CD14-positive monocyte (primary cell): ENCODE results near the gene UBAP1L. TPM values are rescaled to one million over a fixed set of nuclear protein-coding genes. Genes with fewer than 3 reads are reported as not detected.

Experiments used
- DNase-seq, 3 donors: peaks; one replicate each; pipeline ENCODE4 v3.0.0-alpha.2; 2011 to 2022
- H2AFZ ChIP-seq: 2 replicates; pipeline ENCODE4 v1.6.0; 2012; ENCODE audit warnings: mild to moderate bottlenecking, low read depth, low read length, inconsistent platforms; ENCODE audit not compliant: insufficient read depth, poor library complexity, severe bottlenecking
- H3K27ac ChIP-seq, 2 donors: 1 replicate in 1 of 2; 2 replicates in 1 of 2; pipeline ENCODE4 v1.5.1; 2012 to 2013; ENCODE audit warnings: low read length in 2 of 2, control low read depth in 1 of 2, inconsistent platforms in 1 of 2, low read depth in 1 of 2, mild to moderate bottlenecking in 1 of 2
- H3K27me3 ChIP-seq, 2 donors: one replicate each; pipeline versions ENCODE4 v1.6.0 to v1.6.1; 2011 to 2013; ENCODE audit warnings: low read length in 2 of 2; ENCODE audit not compliant: control insufficient read depth in 2 of 2, insufficient read depth in 2 of 2
- H3K36me3 ChIP-seq, 2 donors: replicated peaks in 1 of 2; 1 replicate in 1 of 2; 2 replicates in 1 of 2; pipeline versions ENCODE4 v1.5.1 to v1.6.1; 2012 to 2013; ENCODE audit warnings: low read length in 2 of 2, control low read depth in 1 of 2, inconsistent platforms in 1 of 2, mild to moderate bottlenecking in 1 of 2; ENCODE audit not compliant: insufficient read depth in 2 of 2, control insufficient read depth in 1 of 2
- H3K4me1 ChIP-seq, 2 donors: 1 replicate in 1 of 2; 2 replicates in 1 of 2; pipeline versions ENCODE4 v1.5.1 to v1.6.1; 2012 to 2013; ENCODE audit warnings: low read length in 2 of 2, control low read depth in 1 of 2, inconsistent platforms in 1 of 2, mild to moderate bottlenecking in 1 of 2, moderate library complexity in 1 of 2; ENCODE audit not compliant: insufficient read depth in 2 of 2, control insufficient read depth in 1 of 2
- H3K4me2 ChIP-seq: replicated peaks from 2 replicates; pipeline ENCODE3; 2012; ENCODE audit warnings: low read length, moderate library complexity, mild to moderate bottlenecking; ENCODE audit not compliant: poor library complexity, severe bottlenecking; ENCODE audit errors: extremely low read depth
- H3K4me3 ChIP-seq, 3 experiments: fragments of 200-600 bp in 1 of 3; sonication (generic) in 1 of 3; replicated peaks in 1 of 3; 1 replicate in 2 of 3; 2 replicates in 1 of 3; pipeline ENCODE4 v1.5.1; 2011 to 2013; ENCODE audit warnings: low read length in 3 of 3, mild to moderate bottlenecking in 3 of 3, control low read depth in 2 of 3, low read depth in 2 of 3, inconsistent platforms in 1 of 3, moderate library complexity in 1 of 3
- H3K79me2 ChIP-seq: 2 replicates; pipeline ENCODE4 v1.6.0; 2012; ENCODE audit warnings: mild to moderate bottlenecking, control low read depth, inconsistent platforms, low read length, moderate library complexity; ENCODE audit not compliant: insufficient read depth
- H3K9ac ChIP-seq: 2 replicates; pipeline ENCODE4 v1.6.0; 2017; ENCODE audit warnings: low read length, mild to moderate bottlenecking; ENCODE audit not compliant: insufficient read depth, poor library complexity, severe bottlenecking
- H3K9me3 ChIP-seq, 2 donors: replicated peaks in 1 of 2; 1 replicate in 1 of 2; 2 replicates in 1 of 2; pipeline versions ENCODE4 v1.5.1 to v1.6.1; 2012 to 2013; ENCODE audit warnings: low read length in 2 of 2, control low read depth in 1 of 2; ENCODE audit not compliant: control insufficient read depth in 1 of 2, insufficient read depth in 1 of 2
- H4K20me1 ChIP-seq: 2 replicates; pipeline ENCODE4 v1.6.0; 2012; ENCODE audit warnings: mild to moderate bottlenecking, low read length, control low read depth, moderate library complexity; ENCODE audit not compliant: insufficient read depth
- H3K27ac Mint-ChIP-seq, 7 donors: one replicate each; pipeline ENCODE4 v1.8.0; 2020; ENCODE audit warnings: mild to moderate bottlenecking in 7 of 7, mixed read lengths in 7 of 7, moderate library complexity in 6 of 7, inconsistent platforms in 2 of 7
- H3K27me3 Mint-ChIP-seq, 3 donors: one replicate each; pipeline ENCODE4 v1.8.0; 2021 to 2022; ENCODE audit warnings: low read depth in 3 of 3, mild to moderate bottlenecking in 3 of 3, mixed read lengths in 3 of 3, moderate library complexity in 3 of 3, inconsistent platforms in 1 of 3
- H3K36me3 Mint-ChIP-seq, 2 donors: one replicate each; pipeline ENCODE4 v1.8.0; 2020; ENCODE audit warnings: mixed read lengths in 2 of 2, inconsistent platforms in 1 of 2, mild to moderate bottlenecking in 1 of 2
- H3K4me1 Mint-ChIP-seq: one replicate; pipeline ENCODE4 v1.8.0; 2020; ENCODE audit warnings: mild to moderate bottlenecking, mixed read lengths
- H3K4me3 Mint-ChIP-seq, 2 donors: one replicate each; pipeline ENCODE4 v1.8.0; 2020; ENCODE audit warnings: mild to moderate bottlenecking in 2 of 2, mixed read lengths in 2 of 2, moderate library complexity in 1 of 2
- H3K9me3 Mint-ChIP-seq, 7 donors: one replicate each; pipeline ENCODE4 v1.8.0; 2020 to 2022; ENCODE audit warnings: mixed read lengths in 7 of 7, mild to moderate bottlenecking in 6 of 7, moderate library complexity in 6 of 7, inconsistent platforms in 2 of 7
- CTCF ChIP-seq: fragments of 200-600 bp; IDR thresholded peaks from one replicate; pipeline ENCODE4 v1.8.0; 2022; ENCODE audit warnings: antibody characterized with exemption, mild to moderate bottlenecking
- whole genome bisulfite sequencing: methylation state at CpG from one replicate; pipeline ENCODE4 v1.1.5; 2013; ENCODE audit warnings: missing lambda C conversion rate; ENCODE audit not compliant: insufficient coverage; 5-methylcytosine and 5-hydroxymethylcytosine counted together
- intact Hi-C, 2 donors: fragments of 100-400 bp; cut with micrococcal nuclease; formaldehyde crosslinking; loops; one replicate each; pipeline versions ENCODE4 v1.15.0 to v1.15.1; 2023
- polyA plus RNA-seq, 3 donors: library from polyadenylated mRNA; depleted of rRNA in 1 of 3; unstranded in 2 of 3; stranded (reverse) in 1 of 3; fragments of 300-500 nt in 2 of 3; fragments of >200 nt in 1 of 3; fragmentation: Illumina TruSeq in 2 of 3; gene quantifications; 1 replicate in 2 of 3; 2 replicates in 1 of 3; pipeline ENCODE4 v1.2.3, GENCODE V29; 2012 to 2021

The UBAP1L gene
- polyA plus RNA-seq, 3 donors = 4.8 TPM; not detected in 2

- peaks cover 0 to 8% of the 10 kb centered on the region in 2 donors for H3K9me3 ChIP-seq
- no peak for TF ChIP-seq CTCF
- no peak overlapping the region for H2AFZ ChIP-seq
- H3K9ac ChIP-seq = no peak overlapping the region
- H3K36me3 Mint-ChIP-seq = peaks cover 0 to 4% of the 10 kb centered on the region in 2 donors
- H3K79me2 ChIP-seq = no peaks in the 10 kb centered on the region
- H3K4me3 ChIP-seq = no peak overlapping the region
- H3K36me3 ChIP-seq = no peaks in the 10 kb centered on the region
- DNase-seq = no peak
- H3K27ac Mint-ChIP-seq = no peak overlapping the region
- intact Hi-C loops = no loop called here
- no peaks in the 10 kb centered on the region for H4K20me1 ChIP-seq
- peaks cover 0 to 7% (median 0%) of the 10 kb centered on the region in 7 donors for H3K9me3 Mint-ChIP-seq
- 100% methylated on average over 1 of the region's 3 CpGs for WGBS
- peaks cover 0 to 8% of the 10 kb centered on the region in 2 donors for H3K4me1 ChIP-seq
- peaks cover 42 to 57% (median 56%) of the 10 kb centered on the region in 3 donors for H3K27me3 Mint-ChIP-seq
- peak overlapping the region in 1 of 2 donors; percentile 63 for H3K4me3 Mint-ChIP-seq
- peaks cover 33 to 40% of the 10 kb centered on the region in 2 donors for H3K27me3 ChIP-seq
- no peak overlapping the region for H3K27ac ChIP-seq
- H3K4me1 Mint-ChIP-seq = peaks cover 3% of the 10 kb centered on the region
- H3K4me2 ChIP-seq = no peak overlapping the region
Observed at GRCh38 chr15:65068403-65068788, 46.6 kb downstream of the UBAP1L start.

GRCh38 chr15:65067645-65068402 lies 47.2 kb downstream of the UBAP1L start, which contains the start of gene RASL12:
Gene RASL12, minus strand, starts transcription at chr15:65067991. Its CDS starts 156 bp downstream, at chr15:65067835.
- Histone ChIP-seq H3K4me2 (peak within 1 kb of the TSS; percentile 11), H3K4me1 (peaks cover 0 to 8% of the 10 kb centered on the region in 2 donors), H4K20me1 (no peaks in the 10 kb centered on the region), H3K9ac (no peak within 1 kb of the TSS), H3K27ac (no peak within 1 kb of the TSS), H3K27me3 (peaks cover 33 to 40% of the 10 kb centered on the region in 2 donors), H3K36me3 (no peaks in the 10 kb centered on the region), H3K9me3 (peaks cover 0 to 8% of the 10 kb centered on the region in 2 donors), H3K4me3 (no peak within 1 kb of the TSS), H2AFZ (no peak within 1 kb of the TSS), H3K79me2 (no peaks in the 10 kb centered on the region)
- Mint-ChIP-seq H3K4me3 (peak within 1 kb of the TSS in 1 of 2 donors; percentile 84), H3K27me3 (peaks cover 42 to 57% (median 57%) of the 10 kb centered on the region in 3 donors), H3K36me3 (peaks cover 0 to 4% of the 10 kb centered on the region in 2 donors), H3K27ac (no peak within 1 kb of the TSS), H3K9me3 (peaks cover 0 to 7% (median 0%) of the 10 kb centered on the region in 7 donors), H3K4me1 (peaks cover 3% of the 10 kb centered on the region)
- 9% methylated on average over 58 of the region's 66 CpGs for WGBS
- TF ChIP-seq CTCF = no peak
- no peak for DNase-seq
- intact Hi-C loops = no loop called here
